Neuronal stem cell (in vitro differentiated cells): ENCODE results near the gene NELFE.

Experiments
- DNase-seq: peaks from one replicate; pipeline ENCODE4 v3.0.0-alpha.2; 2013; ENCODE audit warnings: low spot score
- H2AFZ ChIP-seq: one replicate; pipeline ENCODE4 v1.6.1; 2013; ENCODE audit warnings: mild to moderate bottlenecking, low read length, inconsistent platforms
- H2AK5ac ChIP-seq: 2 replicates; pipeline ENCODE4 v1.6.1; 2013; ENCODE audit warnings: low read depth, mild to moderate bottlenecking, inconsistent platforms, low read length, moderate library complexity, mixed read lengths
- H2BK120ac ChIP-seq: 2 replicates; pipeline ENCODE4 v1.6.1; 2013; ENCODE audit warnings: low read depth, mild to moderate bottlenecking, inconsistent platforms, low read length, moderate library complexity, mixed read lengths
- H2BK12ac ChIP-seq: one replicate; pipeline ENCODE4 v1.6.1; 2013; ENCODE audit warnings: low read length, inconsistent platforms
- H2BK15ac ChIP-seq: 2 replicates; pipeline ENCODE4 v1.6.1; 2013; ENCODE audit warnings: mild to moderate bottlenecking, low read length, inconsistent platforms, mixed read lengths
- H2BK5ac ChIP-seq: one replicate; pipeline ENCODE4 v1.6.1; 2013; ENCODE audit warnings: inconsistent platforms, mild to moderate bottlenecking, low read length, moderate library complexity
- H3K14ac ChIP-seq: one replicate; pipeline ENCODE4 v1.6.1; 2013; ENCODE audit warnings: low read length, inconsistent platforms
- H3K18ac ChIP-seq: 2 replicates; pipeline ENCODE4 v1.6.1; 2013; ENCODE audit warnings: low read length, inconsistent platforms
- H3K23ac ChIP-seq: 2 replicates; pipeline ENCODE4 v1.6.1; 2013; ENCODE audit warnings: low read depth, mild to moderate bottlenecking, mixed read lengths, low read length, inconsistent platforms; ENCODE audit not compliant: poor library complexity
- H3K27ac ChIP-seq: replicated peaks from 3 replicates; pipeline ENCODE4 v1.5.1; 2013; ENCODE audit warnings: low read length, inconsistent platforms
- H3K27me3 ChIP-seq, 3 experiments: 2 replicates each; pipeline ENCODE4 v1.6.1; 2013; ENCODE audit warnings: low read length in 3 of 3, mild to moderate bottlenecking in 2 of 3, inconsistent platforms in 1 of 3, low read depth in 1 of 3, mixed read lengths in 1 of 3, moderate library complexity in 1 of 3; ENCODE audit not compliant: control insufficient read depth in 3 of 3, insufficient read depth in 3 of 3
- H3K36me3 ChIP-seq, 2 donors: replicated peaks in 1 of 2; 2 replicates each; pipeline ENCODE4 v1.6.1; 2013; ENCODE audit warnings: low read length in 2 of 2; ENCODE audit not compliant: control insufficient read depth in 2 of 2, insufficient read depth in 2 of 2
- H3K4ac ChIP-seq: 2 replicates; pipeline ENCODE4 v1.6.1; 2013; ENCODE audit warnings: inconsistent platforms, mild to moderate bottlenecking, low read length, moderate library complexity
- H3K4me1 ChIP-seq, 2 donors: 1 replicate in 1 of 2; 2 replicates in 1 of 2; pipeline ENCODE4 v1.6.1; 2013; ENCODE audit warnings: low read length in 2 of 2, low read depth in 1 of 2; ENCODE audit not compliant: control insufficient read depth in 2 of 2, insufficient read depth in 1 of 2
- H3K4me2 ChIP-seq: one replicate; pipeline ENCODE4 v1.6.1; 2013; ENCODE audit warnings: mild to moderate bottlenecking, low read length, inconsistent platforms; ENCODE audit not compliant: insufficient read depth, poor library complexity, severe bottlenecking
- H3K4me3 ChIP-seq, 2 donors: 2 replicates each; pipeline ENCODE4 v1.5.1; 2013; ENCODE audit warnings: low read length in 2 of 2, mild to moderate bottlenecking in 2 of 2, inconsistent platforms in 1 of 2, moderate library complexity in 1 of 2
- H3K79me1 ChIP-seq: one replicate; pipeline ENCODE4 v1.6.1; 2013; ENCODE audit warnings: low read depth, mild to moderate bottlenecking, inconsistent platforms, low read length, moderate library complexity
- H3K9ac ChIP-seq: one replicate; pipeline ENCODE4 v1.6.1; 2013; ENCODE audit warnings: mild to moderate bottlenecking, low read depth, low read length, inconsistent platforms; ENCODE audit not compliant: poor library complexity
- H3K9me3 ChIP-seq, 2 donors: replicated peaks in 1 of 2; 2 replicates each; pipeline versions ENCODE3 to v1.6.1; 2013; ENCODE audit warnings: low read length in 2 of 2, mild to moderate bottlenecking in 2 of 2, inconsistent platforms in 1 of 2, low read depth in 1 of 2, mixed read lengths in 1 of 2, moderate library complexity in 1 of 2; ENCODE audit not compliant: control insufficient read depth in 2 of 2, insufficient read depth in 1 of 2
- H4K8ac ChIP-seq: one replicate; pipeline ENCODE4 v1.6.1; 2013; ENCODE audit warnings: low read depth, mild to moderate bottlenecking, inconsistent platforms, low read length, moderate library complexity
- H4K91ac ChIP-seq: one replicate; pipeline ENCODE4 v1.6.1; 2013; ENCODE audit warnings: low read length, low read depth, mild to moderate bottlenecking, inconsistent platforms; ENCODE audit not compliant: poor library complexity
- WGBS, 2 donors: extraction: QIAGEN DNeasy Blood & Tissue Kit; methylation state at CpG; one replicate each; pipeline ENCODE4 v1.1.7; 2013; ENCODE audit warnings: missing lambda C conversion rate in 2 of 2, mixed read lengths in 1 of 2; ENCODE audit not compliant: insufficient read length in 2 of 2, insufficient replicate concordance in 1 of 2; ENCODE audit errors: extremely low coverage in 2 of 2; 5-methylcytosine and 5-hydroxymethylcytosine counted together

NELFE gene

DNA sequence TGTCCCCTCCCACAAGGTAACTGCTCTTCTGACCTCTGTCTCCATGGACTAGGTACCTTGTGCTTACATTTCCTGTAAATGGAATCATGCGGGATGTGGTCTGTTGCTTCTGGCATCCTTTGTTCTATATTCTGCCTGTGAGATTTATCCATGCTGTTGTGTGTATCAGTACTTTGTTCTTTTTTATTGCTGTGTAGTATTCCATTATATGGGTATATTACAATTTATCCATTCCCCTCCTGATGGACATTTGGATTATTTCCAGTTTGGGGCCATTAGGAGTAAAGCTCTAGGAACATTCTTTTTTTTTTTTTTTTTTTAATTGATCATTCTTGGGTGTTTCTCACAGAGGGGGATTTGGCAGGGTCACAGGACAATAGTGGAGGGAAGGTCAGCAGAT, 27.8 kb downstream of the NELFE start:
- H2BK5ac ChIP-seq = no peak overlapping the region
- no peak overlapping the region for H3K4me2 ChIP-seq
- H2BK15ac ChIP-seq = no peak overlapping the region
- H3K9ac ChIP-seq = no peak overlapping the region
- WGBS, 2 donors = no CpG with 5 or more reads among the region's 1 CpG
- H3K79me1 ChIP-seq = no peaks in the 10 kb centered on the region
- H3K18ac ChIP-seq = no peak overlapping the region
- H4K8ac ChIP-seq = no peak overlapping the region
- DNase-seq = no peak
- H3K4me1 ChIP-seq = peaks cover 0 to 2% of the 10 kb centered on the region in 2 donors
- H3K27ac ChIP-seq = no peak overlapping the region
- H2AK5ac ChIP-seq = no peak overlapping the region
- H3K9me3 ChIP-seq = peaks cover 2 to 7% of the 10 kb centered on the region in 2 donors
- H2BK120ac ChIP-seq = no peak overlapping the region
- no peaks in the 10 kb centered on the region for H3K36me3 ChIP-seq
- H3K4me3 ChIP-seq = no peak overlapping the region
- H3K14ac ChIP-seq = no peak overlapping the region
- H4K91ac ChIP-seq = no peak overlapping the region
- no peak overlapping the region for H2BK12ac ChIP-seq
- no peak overlapping the region for H3K23ac ChIP-seq
- H3K27me3 ChIP-seq = peaks cover 0 to 4% (median 0%) of the 10 kb centered on the region in 3 experiments
- no peak overlapping the region for H2AFZ ChIP-seq
- H3K4ac ChIP-seq = no peak overlapping the region

GRCh38 chr6:31928672-31928939, 30.2 kb downstream of the NELFE start:
- H3K9me3 ChIP-seq = peaks cover 5 to 6% of the 10 kb centered on the region in 2 donors
- no peak overlapping the region for H2AFZ ChIP-seq
- H3K18ac ChIP-seq = no peak overlapping the region
- no peak overlapping the region for H2BK15ac ChIP-seq
- no peak for DNase-seq
- no peak overlapping the region for H4K8ac ChIP-seq
- peaks cover 0 to 2% of the 10 kb centered on the region in 2 donors for H3K4me1 ChIP-seq
- no peak overlapping the region for H3K23ac ChIP-seq
- H2BK12ac ChIP-seq = no peak overlapping the region
- no CpG with 5 or more reads among the region's 9 CpGs for WGBS, 2 donors
- no peaks in the 10 kb centered on the region for H3K36me3 ChIP-seq
- no peak overlapping the region for H3K14ac ChIP-seq
- H3K27ac ChIP-seq = no peak overlapping the region
- H3K9ac ChIP-seq = peak overlapping the region; percentile 32
- no peak overlapping the region for H4K91ac ChIP-seq
- peak overlapping the region; percentile 41 for H2AK5ac ChIP-seq
- no peak overlapping the region for H3K4me3 ChIP-seq
- H2BK5ac ChIP-seq = no peak overlapping the region
- no peak overlapping the region for H2BK120ac ChIP-seq
- peaks cover 0 to 8% (median 0%) of the 10 kb centered on the region in 3 experiments for H3K27me3 ChIP-seq
- no peaks in the 10 kb centered on the region for H3K79me1 ChIP-seq
- H3K4me2 ChIP-seq = no peak overlapping the region
- H3K4ac ChIP-seq = no peak overlapping the region

GRCh38 chr6:31927863-31928671, 30.7 kb downstream of the NELFE start:
- no CpG with 5 or more reads among the region's 11 CpGs for WGBS, 2 donors
- Histone ChIP-seq H3K27me3 (peaks cover 0 to 8% (median 0%) of the 10 kb centered on the region in 3 experiments), H3K36me3 (no peaks in the 10 kb centered on the region), H3K9ac (no peak overlapping the region), H2BK12ac (no peak overlapping the region), H3K9me3 (peaks cover 5% of the 10 kb centered on the region in 2 donors), H2AK5ac (no peak overlapping the region), H2BK120ac (no peak overlapping the region), H2AFZ (peak overlapping the region; percentile 74), H2BK5ac (no peak overlapping the region), H3K23ac (no peak overlapping the region), H3K14ac (no peak overlapping the region), H3K4me3 (no peak overlapping the region), H3K18ac (no peak overlapping the region), H3K79me1 (no peaks in the 10 kb centered on the region), H3K4me1 (peaks cover 0 to 2% of the 10 kb centered on the region in 2 donors), H4K8ac (no peak overlapping the region), H4K91ac (no peak overlapping the region), H3K4me2 (no peak overlapping the region), H3K4ac (no peak overlapping the region), H3K27ac (no peak overlapping the region), H2BK15ac (no peak overlapping the region)
- DNase-seq = no peak

DNA sequence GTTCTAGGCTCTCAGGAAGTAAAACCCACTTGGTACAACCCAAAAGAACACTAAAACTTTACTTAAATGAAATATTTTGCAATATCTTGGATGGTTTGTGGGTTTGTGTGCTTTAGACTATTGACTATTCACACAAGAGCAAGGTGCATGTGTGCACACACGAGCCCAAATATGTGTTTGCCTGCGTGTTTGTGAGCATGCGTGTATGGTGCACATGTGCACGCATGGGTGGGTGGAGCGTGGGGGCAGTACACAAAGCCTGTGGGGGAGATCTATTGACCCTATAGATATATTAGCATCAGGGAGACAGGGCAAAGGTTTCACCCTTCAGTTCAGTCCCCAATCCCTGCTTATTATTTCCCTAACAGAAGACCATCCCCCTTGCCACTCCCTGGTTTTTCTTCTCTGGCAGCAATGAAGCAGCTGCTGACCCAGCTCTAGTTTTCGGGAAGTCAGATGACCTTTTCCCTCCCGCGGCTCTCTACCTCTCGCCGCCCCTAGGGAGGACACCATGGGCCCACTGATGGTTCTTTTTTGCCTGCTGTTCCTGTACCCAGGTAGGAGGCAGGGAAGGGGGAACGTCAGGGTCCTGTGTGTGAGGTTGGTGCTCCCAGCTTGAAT, 31.4 kb downstream of the NELFE start, which contains the start of gene C2:
TSS of gene C2 (plus strand) at position 476 of the 621 bp plus-strand sequence. CDS start at position 512, 36 bp downstream.
- Histone ChIP-seq H3K9me3 (peaks cover 4 to 5% of the 10 kb centered on the region in 2 donors), H3K14ac (no peak within 1 kb of the TSS), H3K27me3 (peaks cover 0 to 8% (median 0%) of the 10 kb centered on the region in 3 experiments), H3K4me1 (peaks cover 0 to 2% of the 10 kb centered on the region in 2 donors), H3K23ac (no peak within 1 kb of the TSS), H4K91ac (no peak within 1 kb of the TSS), H2AFZ (peak within 1 kb of the TSS; percentile 74), H2BK5ac (no peak within 1 kb of the TSS), H3K27ac (no peak within 1 kb of the TSS), H2BK120ac (no peak within 1 kb of the TSS), H3K4me2 (no peak within 1 kb of the TSS), H4K8ac (no peak within 1 kb of the TSS), H3K79me1 (no peaks in the 10 kb centered on the region), H3K18ac (no peak within 1 kb of the TSS), H2BK12ac (no peak within 1 kb of the TSS), H2AK5ac (no peak within 1 kb of the TSS), H3K36me3 (no peaks in the 10 kb centered on the region), H3K9ac (peak within 1 kb of the TSS; percentile 32), H3K4me3 (no peak within 1 kb of the TSS), H3K4ac (no peak within 1 kb of the TSS), H2BK15ac (no peak within 1 kb of the TSS)
- DNase-seq = no peak
- no CpG with 5 or more reads among the region's 11 CpGs for whole genome bisulfite sequencing, 2 donors
